GM12872 (cell line): ENCODE results near the gene MTA1.
A peak's percentile ranks its signal among the peaks of the same experiment; 100 is the strongest.

ENCODE experiments used
- TF ChIP-seq, protein P1 (sequence below): IDR thresholded peaks from 3 replicates; pipeline ENCODE4 v1.5.1; 2011; ENCODE audit warnings: low read depth, mild to moderate bottlenecking, low read length, moderate library complexity; ENCODE audit not compliant: insufficient read depth

Gene MTA1

DNA sequence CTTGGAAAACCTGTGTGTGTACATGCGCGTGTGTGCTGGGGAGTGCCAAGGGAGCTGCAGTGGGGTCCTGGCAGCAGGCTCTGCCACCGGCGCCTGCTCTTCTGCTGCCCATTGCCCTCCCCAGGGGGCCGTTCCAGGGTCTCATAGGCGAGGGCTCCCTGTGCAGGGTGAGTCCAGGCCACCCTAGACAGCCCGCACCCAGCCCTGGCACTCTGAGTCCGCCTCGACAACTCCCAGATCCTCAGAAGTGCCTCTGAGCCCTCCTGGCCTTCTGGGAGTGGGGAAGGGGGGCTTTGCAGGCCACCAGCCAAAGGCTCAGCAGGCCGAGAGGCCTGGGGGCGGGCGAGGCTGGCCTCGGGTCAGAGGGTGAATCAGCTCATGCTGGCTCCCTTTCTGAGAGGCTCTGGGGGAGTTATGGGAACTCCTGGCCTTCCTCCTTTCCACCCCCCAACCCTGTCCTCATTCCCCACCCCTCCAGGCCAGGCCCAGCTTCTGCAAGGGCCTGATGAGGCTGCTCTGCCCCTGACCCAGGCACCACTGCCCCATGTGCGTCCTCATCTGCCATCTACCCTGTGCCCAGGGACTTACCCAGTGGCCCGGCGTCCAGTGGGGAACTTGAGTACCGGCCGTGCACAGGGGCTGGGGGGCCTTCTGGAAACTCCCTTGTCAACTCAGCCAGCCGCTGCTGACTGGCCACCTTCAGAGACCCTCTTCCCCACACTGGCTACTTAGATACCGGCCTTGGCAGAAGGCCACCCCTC is 69.3 kb downstream of the MTA1 start:
- TF ChIP-seq, protein P1, sequence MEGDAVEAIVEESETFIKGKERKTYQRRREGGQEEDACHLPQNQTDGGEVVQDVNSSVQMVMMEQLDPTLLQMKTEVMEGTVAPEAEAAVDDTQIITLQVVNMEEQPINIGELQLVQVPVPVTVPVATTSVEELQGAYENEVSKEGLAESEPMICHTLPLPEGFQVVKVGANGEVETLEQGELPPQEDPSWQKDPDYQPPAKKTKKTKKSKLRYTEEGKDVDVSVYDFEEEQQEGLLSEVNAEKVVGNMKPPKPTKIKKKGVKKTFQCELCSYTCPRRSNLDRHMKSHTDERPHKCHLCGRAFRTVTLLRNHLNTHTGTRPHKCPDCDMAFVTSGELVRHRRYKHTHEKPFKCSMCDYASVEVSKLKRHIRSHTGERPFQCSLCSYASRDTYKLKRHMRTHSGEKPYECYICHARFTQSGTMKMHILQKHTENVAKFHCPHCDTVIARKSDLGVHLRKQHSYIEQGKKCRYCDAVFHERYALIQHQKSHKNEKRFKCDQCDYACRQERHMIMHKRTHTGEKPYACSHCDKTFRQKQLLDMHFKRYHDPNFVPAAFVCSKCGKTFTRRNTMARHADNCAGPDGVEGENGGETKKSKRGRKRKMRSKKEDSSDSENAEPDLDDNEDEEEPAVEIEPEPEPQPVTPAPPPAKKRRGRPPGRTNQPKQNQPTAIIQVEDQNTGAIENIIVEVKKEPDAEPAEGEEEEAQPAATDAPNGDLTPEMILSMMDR, result no peak

DNA sequence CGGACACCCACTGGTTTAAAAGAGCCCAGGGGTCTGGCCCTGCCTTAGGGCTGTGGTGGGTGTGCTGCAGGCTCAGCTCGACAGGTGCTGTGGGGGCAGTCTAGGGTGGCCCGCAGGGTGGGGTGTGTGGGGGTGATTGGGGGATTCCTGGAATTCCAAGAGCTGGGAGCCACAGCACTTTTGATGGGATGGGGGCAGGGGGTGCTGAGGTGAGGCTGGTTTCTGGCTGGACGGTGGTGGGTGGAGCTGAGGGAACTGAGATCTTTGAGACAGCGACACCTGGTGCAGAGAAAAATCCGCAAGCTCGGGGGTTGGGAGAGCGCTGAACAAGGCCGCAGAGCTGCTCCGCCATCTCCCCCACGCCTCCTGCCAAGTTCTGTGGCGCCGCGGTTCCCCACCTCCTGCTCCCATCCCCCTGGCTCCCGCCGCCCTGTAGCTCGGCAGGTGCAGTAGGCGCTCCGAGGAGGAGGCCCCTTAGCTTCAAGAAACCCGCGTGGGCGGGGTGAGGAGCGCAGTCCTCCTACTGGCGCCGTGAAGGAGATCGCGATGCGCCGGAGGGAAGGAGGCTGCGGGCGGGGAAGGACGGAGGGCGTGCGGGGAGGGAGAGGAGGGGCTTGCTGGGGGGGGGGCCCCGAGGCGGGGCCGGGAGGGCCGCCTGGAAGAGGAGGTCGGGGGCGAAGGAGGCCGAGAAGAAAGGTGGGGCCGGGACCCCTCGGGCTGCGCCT is 70.1 kb downstream of the MTA1 start:
- TF ChIP-seq, protein P1, result peak; percentile 79

- TF ChIP-seq, protein P1, result no peak
Measured at GRCh38 chr14:105490267-105490571, 70.6 kb downstream of the MTA1 start.

DNA sequence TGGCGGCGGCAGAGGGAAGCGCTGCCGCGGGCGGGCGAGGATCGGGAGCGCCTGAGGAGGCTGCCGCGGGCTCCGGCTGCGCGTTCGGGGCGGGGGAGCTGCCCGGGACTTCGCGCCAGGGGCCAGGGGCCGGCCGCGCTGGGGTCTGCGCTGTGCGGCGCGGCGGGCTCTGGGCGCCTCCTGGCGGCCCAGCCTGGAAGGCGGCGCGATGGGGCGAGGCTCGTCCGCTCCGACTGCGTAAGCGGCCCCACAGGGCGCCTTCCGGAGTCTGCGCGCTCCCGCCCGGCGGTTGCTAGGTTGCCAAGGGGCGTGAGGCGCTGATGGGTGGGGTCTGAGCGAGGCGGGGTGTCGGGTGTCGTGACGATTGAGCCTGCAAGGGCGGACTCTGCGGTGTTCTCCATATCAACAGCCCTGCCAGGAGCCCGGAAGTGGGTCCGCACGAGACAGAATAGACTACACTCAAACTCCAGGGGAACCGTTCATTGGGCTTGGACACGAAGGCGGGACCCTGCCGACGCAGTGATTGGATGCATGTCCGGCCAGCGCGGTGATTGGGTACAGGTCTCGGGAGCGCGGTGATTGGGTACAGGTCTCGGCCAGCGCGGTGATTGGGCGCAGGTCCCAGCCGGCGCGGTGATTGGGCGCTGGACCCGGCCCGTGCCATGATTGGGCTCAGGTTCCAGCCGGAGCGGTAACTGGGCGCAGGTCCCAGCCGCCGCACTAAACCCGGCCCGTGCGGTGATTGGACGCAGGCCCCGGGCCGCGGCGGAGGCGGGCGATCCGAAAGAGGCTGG is 71.1 kb downstream of the MTA1 start, which contains the start of gene TEDC1:
TSS of gene TEDC1 (plus strand) at position 675 of the 794 bp plus-strand sequence. CDS start 130 bp downstream, outside the sequence.
- TF ChIP-seq, protein P1, result peak; percentile 76

DNA sequence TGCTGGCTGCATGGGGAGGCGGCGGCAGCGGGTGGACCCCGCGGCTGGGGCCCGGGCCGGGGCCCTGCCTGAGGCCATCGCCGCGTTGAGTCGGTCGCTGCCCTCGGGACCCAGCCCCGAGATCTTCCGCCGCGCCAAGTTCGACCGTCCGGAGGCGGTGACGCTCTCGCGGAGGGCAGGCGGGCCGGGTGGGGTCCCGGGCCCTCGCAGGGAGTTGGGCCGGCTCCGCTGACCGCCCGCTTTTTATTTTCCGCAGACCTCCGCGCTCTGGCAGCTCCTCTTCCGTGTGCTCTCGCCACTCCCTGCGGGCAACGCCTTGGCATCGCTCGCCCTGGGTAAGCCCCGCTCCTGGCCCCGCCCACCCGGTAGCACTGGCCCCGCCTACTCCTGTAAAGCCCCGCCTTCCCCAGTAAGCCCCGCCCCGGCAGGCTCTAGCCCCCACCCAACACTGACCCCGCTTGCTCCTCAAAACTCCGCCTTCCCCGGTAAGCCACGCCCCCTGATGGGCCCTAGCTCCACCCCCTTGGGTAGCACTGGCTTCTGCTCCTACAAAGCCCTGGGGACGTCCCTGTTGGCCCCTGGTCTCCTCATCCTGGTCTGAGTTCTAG is 71.8 kb downstream of the MTA1 start:
- TF ChIP-seq, protein P1, result no peak

DNA sequence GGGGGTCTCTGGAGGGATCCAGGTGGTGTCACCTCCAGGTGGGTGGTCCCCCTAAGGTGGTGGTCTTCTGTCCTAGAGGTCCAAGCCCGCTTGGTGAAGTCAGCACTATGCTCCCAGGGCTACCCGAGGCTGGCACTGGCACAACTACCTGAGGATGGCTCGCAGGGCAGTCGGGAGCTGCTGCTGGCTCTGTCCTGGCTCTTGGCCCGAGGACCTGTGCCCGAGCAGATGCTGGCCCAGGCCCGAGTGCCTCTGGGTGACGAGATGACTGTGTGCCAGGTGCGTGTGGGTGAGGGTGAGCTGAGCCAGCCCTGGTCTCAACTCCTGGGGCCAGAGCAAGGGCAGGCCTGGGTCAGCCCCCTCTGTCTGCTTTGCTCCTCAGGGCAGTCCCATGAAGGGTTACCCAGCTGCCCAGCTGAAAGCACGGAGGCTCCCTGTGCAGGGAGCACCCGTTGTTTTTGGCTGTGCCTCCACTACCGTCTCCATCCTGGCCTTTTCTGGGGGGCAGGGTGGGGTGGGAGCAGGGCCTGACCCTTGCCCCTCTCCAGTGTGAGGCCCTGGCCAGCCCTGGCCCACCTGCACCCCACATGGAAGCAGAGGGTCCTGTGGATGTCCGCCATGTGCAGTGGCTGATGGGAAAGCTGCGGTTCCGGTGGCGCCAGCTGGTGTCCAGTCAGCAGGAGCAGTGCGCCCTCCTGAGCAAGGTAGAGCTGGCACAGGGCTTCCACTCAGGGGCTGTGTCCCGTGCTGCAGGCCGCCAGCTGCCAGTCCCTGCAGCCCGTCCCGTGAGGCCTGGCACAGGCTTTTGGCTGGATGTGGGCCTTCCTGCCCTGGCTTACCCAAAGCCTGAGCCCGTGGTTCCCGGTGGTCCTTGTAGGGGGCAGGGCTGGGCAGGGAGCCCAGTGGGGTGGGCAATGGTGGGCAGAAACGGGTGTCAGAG is 72.7 kb downstream of the MTA1 start:
- TF ChIP-seq, protein P1, result no peak
